H1 (cell line): ENCODE measurements around the gene CDC14B. TPM values are rescaled to one million over a fixed set of nuclear protein-coding genes. Genes with fewer than 3 reads are reported as not detected.

ENCODE experiments used
- CTCF ChIA-PET: fragments of 300-600 bp; sonication (Branson Sonifier 250); formaldehyde crosslinking; loops from one replicate; lab custom pipeline; 2021; ENCODE audit not compliant: partially characterized antibody; lab: Charles Lee
- POLR2A ChIA-PET: fragments of 300-600 bp; sonication (Branson Sonifier 250); formaldehyde crosslinking; loops from one replicate; lab custom pipeline; 2021; ENCODE audit warnings: inconsistent platforms; ENCODE audit not compliant: partially characterized antibody; lab: Charles Lee
- DNase-seq, 2 experiments: peaks; one replicate each; pipeline versions ENCODE4 v3.0.0 to v3.0.0-alpha.2; 2010 to 2022; ENCODE audit warnings: low spot score in 2 of 2, low read depth in 1 of 2, mixed read lengths in 1 of 2
- FAIRE-seq: peaks from 2 replicates; lab custom pipeline; 2011; peaks lifted over from hg19 to GRCh38; lab: Jason Lieb, UNC
- H2AFZ ChIP-seq: 2 replicates; pipeline ENCODE4 v1.8.1; 2012; ENCODE audit warnings: low read length, inconsistent platforms
- H2AK5ac ChIP-seq: 2 replicates; pipeline ENCODE4 v1.6.1; 2013; ENCODE audit warnings: low read depth, low read length
- H2BK120ac ChIP-seq: replicated peaks from 2 replicates; pipeline ENCODE3; 2013; ENCODE audit warnings: low read depth, low read length, inconsistent platforms
- H2BK12ac ChIP-seq: 2 replicates; pipeline ENCODE4 v1.6.1; 2013; ENCODE audit warnings: low read depth, low read length
- H2BK15ac ChIP-seq: 2 replicates; pipeline ENCODE4 v1.6.1; 2013; ENCODE audit warnings: low read length
- H2BK20ac ChIP-seq: 2 replicates; pipeline ENCODE4 v1.6.1; 2013; ENCODE audit warnings: low read length
- H2BK5ac ChIP-seq: 2 replicates; pipeline ENCODE4 v1.6.1; 2013; ENCODE audit warnings: low read depth, low read length
- H3K14ac ChIP-seq: 2 replicates; pipeline ENCODE4 v1.6.1; 2013; ENCODE audit warnings: inconsistent platforms; ENCODE audit not compliant: insufficient read length
- H3K18ac ChIP-seq: 2 replicates; pipeline ENCODE4 v1.6.1; 2013; ENCODE audit warnings: low read length; ENCODE audit errors: extremely low read depth
- H3K23ac ChIP-seq: 2 replicates; pipeline ENCODE4 v1.6.1; 2013; ENCODE audit warnings: inconsistent platforms; ENCODE audit not compliant: insufficient read length
- H3K23me2 ChIP-seq: 2 replicates; pipeline ENCODE4 v1.6.1; 2013; ENCODE audit warnings: low read depth, low read length
- H3K27ac ChIP-seq: 2 replicates; pipeline ENCODE4 v1.6.1; 2011; ENCODE audit warnings: low read depth, low read length, inconsistent platforms
- H3K27me3 ChIP-seq, 4 experiments: replicated peaks in 1 of 4; 1 replicate in 1 of 4; 2 replicates in 3 of 4; pipeline versions ENCODE4 v1.6.1 to v1.8.1; 2011 to 2013; ENCODE audit warnings: low read length in 3 of 4, mild to moderate bottlenecking in 3 of 4, inconsistent platforms in 2 of 4, mixed read lengths in 2 of 4, moderate library complexity in 1 of 4; ENCODE audit not compliant: control insufficient read depth in 3 of 4, insufficient read depth in 3 of 4; ENCODE audit errors: extremely low read depth in 1 of 4
- H3K36me3 ChIP-seq, 4 experiments: 2 replicates each; pipeline versions ENCODE4 v1.6.1 to v1.8.1; 2011 to 2013; ENCODE audit warnings: mild to moderate bottlenecking in 4 of 4, low read length in 3 of 4, moderate library complexity in 2 of 4, control low read depth in 1 of 4, inconsistent platforms in 1 of 4; ENCODE audit not compliant: insufficient read depth in 4 of 4, control insufficient read depth in 2 of 4
- H3K4ac ChIP-seq: replicated peaks from 2 replicates; pipeline ENCODE3; 2013; ENCODE audit warnings: low read length, low read depth, mixed read lengths, inconsistent platforms; ENCODE audit not compliant: insufficient read length
- H3K4me1 ChIP-seq, 4 experiments: replicated peaks in 1 of 4; 1 replicate in 1 of 4; 2 replicates in 3 of 4; pipeline versions ENCODE4 v1.6.1 to v1.8.1; 2011 to 2013; ENCODE audit warnings: low read length in 3 of 4, inconsistent platforms in 2 of 4, mixed read lengths in 1 of 4; ENCODE audit not compliant: insufficient read depth in 4 of 4, control insufficient read depth in 3 of 4
- H3K4me2 ChIP-seq, 2 experiments: 2 replicates each; pipeline versions ENCODE4 v1.6.1 to v1.8.1; 2011 to 2013; ENCODE audit warnings: low read depth in 2 of 2, low read length in 2 of 2, control low read depth in 1 of 2, inconsistent platforms in 1 of 2, mild to moderate bottlenecking in 1 of 2; ENCODE audit not compliant: insufficient read depth in 1 of 2
- H3K4me3 ChIP-seq, 4 experiments: fragments of 200-600, 300-600 bp in 1 of 4; sonication (generic), shearing (Covaris generic), sonication (Bioruptor Twin) in 1 of 4; 2 replicates each; pipeline versions ENCODE4 v1.5.1 to v1.8.1; 2011 to 2016; ENCODE audit warnings: low read length in 4 of 4, low read depth in 3 of 4, control low read depth in 2 of 4, inconsistent platforms in 2 of 4, mild to moderate bottlenecking in 2 of 4, mixed read lengths in 1 of 4, moderate library complexity in 1 of 4; ENCODE audit not compliant: insufficient read depth in 2 of 4; ENCODE audit errors: extremely low read depth in 1 of 4
- H3K56ac ChIP-seq: replicated peaks from 2 replicates; pipeline ENCODE3; 2013; ENCODE audit warnings: low read depth, mild to moderate bottlenecking, mixed read lengths, low read length, inconsistent platforms; ENCODE audit not compliant: insufficient read length
- H3K79me1 ChIP-seq: 2 replicates; pipeline ENCODE4 v1.6.1; 2013; ENCODE audit warnings: low read depth, low read length, control low read depth
- H3K79me2 ChIP-seq, 2 experiments: 2 replicates each; pipeline versions ENCODE4 v1.6.1 to v1.8.1; 2012 to 2013; ENCODE audit warnings: low read length in 2 of 2, mild to moderate bottlenecking in 2 of 2, inconsistent platforms in 1 of 2; ENCODE audit not compliant: insufficient read depth in 2 of 2, control insufficient read depth in 1 of 2
- H3K9ac ChIP-seq, 4 experiments: replicated peaks in 1 of 4; 1 replicate in 1 of 4; 2 replicates in 3 of 4; pipeline versions ENCODE4 v1.6.1 to v1.8.1; 2011 to 2013; ENCODE audit warnings: low read depth in 3 of 4, low read length in 3 of 4, control low read depth in 2 of 4, mild to moderate bottlenecking in 2 of 4, moderate library complexity in 2 of 4, inconsistent platforms in 1 of 4; ENCODE audit errors: extremely low read depth in 1 of 4
- H3K9me3 ChIP-seq, 2 experiments: 2 replicates each; pipeline versions ENCODE4 v1.6.1 to v1.8.1; 2012 to 2013; ENCODE audit warnings: mild to moderate bottlenecking in 2 of 2, moderate library complexity in 2 of 2, control low read depth in 1 of 2, inconsistent platforms in 1 of 2, low read depth in 1 of 2, low read length in 1 of 2, mixed read lengths in 1 of 2; ENCODE audit not compliant: insufficient read depth in 2 of 2
- H4K20me1 ChIP-seq, 2 experiments: replicated peaks in 1 of 2; 2 replicates each; pipeline versions ENCODE3 to v1.8.1; 2011 to 2013; ENCODE audit warnings: inconsistent platforms in 2 of 2, low read length in 2 of 2, mild to moderate bottlenecking in 1 of 2; ENCODE audit not compliant: insufficient read depth in 2 of 2, control insufficient read depth in 1 of 2
- H4K5ac ChIP-seq: 2 replicates; pipeline ENCODE4 v1.6.1; 2013; ENCODE audit warnings: low read length, low read depth, mixed read lengths, inconsistent platforms; ENCODE audit not compliant: insufficient read length
- H4K8ac ChIP-seq: 2 replicates; pipeline ENCODE4 v1.8.0; 2013; ENCODE audit warnings: mild to moderate bottlenecking, moderate library complexity, low read length, inconsistent platforms; ENCODE audit not compliant: insufficient read depth; ENCODE audit errors: extremely low read depth
- H4K91ac ChIP-seq: replicated peaks from 2 replicates; pipeline ENCODE3; 2013; ENCODE audit warnings: low read length, mixed read lengths, inconsistent platforms; ENCODE audit not compliant: insufficient read length
- BRCA1 ChIP-seq: IDR thresholded peaks from 2 replicates; pipeline ENCODE4 v1.6.1; 2012; ENCODE audit warnings: low read depth, low read length, improper control_type of control experiment
- CREB1 ChIP-seq: IDR thresholded peaks from 2 replicates; pipeline ENCODE4 v1.6.1; 2012; ENCODE audit warnings: inconsistent platforms
- EZH2 ChIP-seq: fragments of 200-600 bp; sonication (generic); IDR thresholded peaks from 2 replicates; pipeline ENCODE4 v1.7.1; 2012; ENCODE audit warnings: low read depth, mild to moderate bottlenecking, moderate library complexity, low read length, inconsistent platforms; ENCODE audit not compliant: severe bottlenecking
- FOSL1 ChIP-seq: IDR thresholded peaks from 2 replicates; pipeline ENCODE4 v1.6.1; 2011; ENCODE audit warnings: mild to moderate bottlenecking, low read depth, low read length, moderate library complexity; ENCODE audit not compliant: insufficient read depth
- GABPA ChIP-seq: IDR thresholded peaks from 2 replicates; pipeline ENCODE4 v1.6.1; 2011; ENCODE audit warnings: mild to moderate bottlenecking, low read length, moderate library complexity, borderline replicate concordance; ENCODE audit not compliant: insufficient read depth
- HDAC6 ChIP-seq: IDR thresholded peaks from one replicate; pipeline ENCODE4 v1.7.1; 2012; ENCODE audit warnings: low read depth, mild to moderate bottlenecking, inconsistent platforms, low read length, moderate library complexity
- KDM5A ChIP-seq: fragments of 200-600 bp; IDR thresholded peaks from 2 replicates; pipeline ENCODE4 v1.7.1; 2012; ENCODE audit warnings: mild to moderate bottlenecking, low read length, inconsistent platforms, mixed read lengths
- RNF2 ChIP-seq: fragments of 200-900, 300-1000 bp; sonication (generic); IDR thresholded peaks from 2 replicates; pipeline ENCODE4 v1.7.1; 2016; ENCODE audit warnings: borderline replicate concordance, low read depth, mild to moderate bottlenecking, antibody characterized with exemption, low read length; ENCODE audit not compliant: poor library complexity, severe bottlenecking; ENCODE audit errors: missing control alignments
- RXRA ChIP-seq: IDR thresholded peaks from 2 replicates; pipeline ENCODE4 v1.6.1; 2011; ENCODE audit warnings: low read depth, mild to moderate bottlenecking, low read length, moderate library complexity; ENCODE audit not compliant: insufficient read depth
- SIRT6 ChIP-seq: IDR thresholded peaks from one replicate; pipeline ENCODE4 v1.7.1; 2012; ENCODE audit warnings: low read length, inconsistent platforms
- TCF12 ChIP-seq: IDR thresholded peaks from 2 replicates; pipeline ENCODE4 v1.6.1; 2011; ENCODE audit warnings: low read depth, mild to moderate bottlenecking, low read length
- TEAD4 ChIP-seq: IDR thresholded peaks from 2 replicates; pipeline ENCODE4 v1.6.1; 2012; ENCODE audit warnings: low read depth, low read length, inconsistent platforms, mixed read lengths
- ZNF274 ChIP-seq: IDR thresholded peaks from 2 replicates; pipeline ENCODE4 v1.7.0; 2012; ENCODE audit warnings: low read length, borderline replicate concordance; ENCODE audit errors: extremely low read depth
- WGBS, 2 experiments: shearing (Covaris generic) in 1 of 2; methylation state at CpG; one replicate each; pipeline versions ENCODE4 v1.1.6 to v1.1.7; 2013 to 2015; ENCODE audit warnings: low lambda C conversion rate in 2 of 2, mixed read lengths in 2 of 2, inconsistent platforms in 1 of 2, low coverage in 1 of 2, missing lambda C conversion rate in 1 of 2; ENCODE audit not compliant: insufficient replicate concordance in 2 of 2, insufficient coverage in 1 of 2, insufficient read length in 1 of 2; ENCODE audit errors: extremely low coverage in 1 of 2, missing lambda C conversion rate in 1 of 2; 5-methylcytosine and 5-hydroxymethylcytosine counted together
- polyA plus RNA-seq, 7 experiments: library from polyadenylated mRNA; depleted of rRNA in 3 of 7; stranded (reverse) in 5 of 7; unstranded in 2 of 7; fragments of >200 nt in 5 of 7; fragments of 200-250 nt in 2 of 7; gene quantifications; 1 replicate in 5 of 7; 2 replicates in 1 of 7; 4 replicates in 1 of 7; pipeline versions ENCODE4 v1.2.1 to v1.2.3, GENCODE V29; 2011 to 2013; ENCODE audit warnings: missing spikeins in 2 of 7, mixed read lengths in 2 of 7
- total RNA-seq: library from RNA; stranded (reverse); fragmentation: NEBNext Ultra II Directional; extraction: Animal tissue kit (Norgen Biotek cat#: 25700); gene quantifications from 2 replicates; pipeline ENCODE4 v1.2.1, GENCODE V29; 2021

The CDC14B gene
- total and polyA plus RNA-seq, 2 of the 8 experiments (the other 6 are each of a cell fraction or from before 2014, with no cell fraction given) = 17.2 to 44.6 TPM

- POLR2A ChIA-PET = interaction anchor here (1.3 kb wide), 1 partner anchor 10 kb away, joined by 3 read pairs; no protein-coding TSS in a partner anchor
- H3K36me3 ChIP-seq = no peaks in the 10 kb centered on the region
- H3K4ac ChIP-seq = no peak overlapping the region
- H4K5ac ChIP-seq = no peak overlapping the region
- no peaks in the 10 kb centered on the region; the same call in 1 of the 2 replicates for H3K79me1 ChIP-seq
- H3K9ac ChIP-seq = no peak overlapping the region
- H3K23ac ChIP-seq = no peak overlapping the region
- no peak overlapping the region for H4K91ac ChIP-seq
- no peak overlapping the region for H2BK12ac ChIP-seq
- H3K56ac ChIP-seq = no peak overlapping the region
- no peak overlapping the region for H2BK5ac ChIP-seq
- no peak overlapping the region for H2AK5ac ChIP-seq
- no peaks in the 10 kb centered on the region for H3K9me3 ChIP-seq
- H3K23me2 ChIP-seq = no peaks in the 10 kb centered on the region
- FAIRE-seq = no peak
- H3K27me3 ChIP-seq = no peaks in the 10 kb centered on the region
- H3K14ac ChIP-seq = no peak overlapping the region
- no peak overlapping the region for H2BK15ac ChIP-seq
- no peaks in the 10 kb centered on the region for H3K79me2 ChIP-seq
- H4K8ac ChIP-seq = no peak overlapping the region; the same call in 1 of the 2 replicates
- no peak overlapping the region for H2AFZ ChIP-seq
- H2BK20ac ChIP-seq = no peak overlapping the region
- H2BK120ac ChIP-seq = no peak overlapping the region
- H3K27ac ChIP-seq = no peak overlapping the region
- WGBS, 2 experiments = 81% methylated on average over 11 of the region's 11 CpGs; no CpG with 5 or more reads in 1 of the 2 experiments
- no peak overlapping the region for H3K18ac ChIP-seq
- H3K4me1 ChIP-seq = peaks cover 0 to 9% (median 1%) of the 10 kb centered on the region in 4 experiments; a peak in 4 of 7 replicates
- TF ChIP-seq HDAC6 = no peak
- TF ChIP-seq ZNF274 = no peak
- TF ChIP-seq KDM5A = no peak
- TF ChIP-seq CREB1 = no peak
- TF ChIP-seq GABPA = no peak
- TF ChIP-seq EZH2 = no peak
- TF ChIP-seq TCF12 = no peak
- TF ChIP-seq RXRA = no peak
- no peak for TF ChIP-seq RNF2
- no peak for TF ChIP-seq SIRT6
- no peak for TF ChIP-seq FOSL1
- no peak for TF ChIP-seq TEAD4
- TF ChIP-seq BRCA1 = no peak
- H4K20me1 ChIP-seq = no peaks in the 10 kb centered on the region
- H3K4me3 ChIP-seq = no peak overlapping the region
- no peak overlapping the region for H3K4me2 ChIP-seq
- no peak for DNase-seq
- CTCF ChIA-PET = no interaction called here
Measured at GRCh38 chr9:96503918-96504317, 115.7 kb downstream of the CDC14B start.
